ENCODE data around the gene FER.
"Not testable (repeated sequence)": the region's sequence is repeated elsewhere in the genome, so short reads cannot be mapped to it uniquely, and the experiment has no call there.

FER gene

DNA sequence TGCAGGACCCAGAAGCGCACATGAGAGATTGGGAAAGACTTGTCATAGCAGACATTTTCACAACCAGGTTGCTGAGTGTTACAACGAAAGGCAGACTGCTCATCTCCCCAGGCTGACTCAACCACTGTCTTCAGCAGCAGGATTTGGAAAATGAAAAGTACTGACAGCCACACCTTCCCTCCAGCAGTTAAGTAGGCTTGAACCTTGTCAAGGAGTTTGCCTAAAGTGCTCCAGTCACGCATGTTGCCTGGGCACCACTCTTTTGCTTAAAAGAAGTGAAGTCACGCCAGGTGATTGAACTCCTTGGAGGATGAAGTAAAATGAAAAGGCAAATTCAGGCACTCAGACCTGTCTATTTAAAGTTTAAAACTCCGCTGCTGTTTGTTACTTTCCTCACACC is 304.5 kb downstream of the FER start:
- DNase-seq: not testable (repeated sequence)

DNA sequence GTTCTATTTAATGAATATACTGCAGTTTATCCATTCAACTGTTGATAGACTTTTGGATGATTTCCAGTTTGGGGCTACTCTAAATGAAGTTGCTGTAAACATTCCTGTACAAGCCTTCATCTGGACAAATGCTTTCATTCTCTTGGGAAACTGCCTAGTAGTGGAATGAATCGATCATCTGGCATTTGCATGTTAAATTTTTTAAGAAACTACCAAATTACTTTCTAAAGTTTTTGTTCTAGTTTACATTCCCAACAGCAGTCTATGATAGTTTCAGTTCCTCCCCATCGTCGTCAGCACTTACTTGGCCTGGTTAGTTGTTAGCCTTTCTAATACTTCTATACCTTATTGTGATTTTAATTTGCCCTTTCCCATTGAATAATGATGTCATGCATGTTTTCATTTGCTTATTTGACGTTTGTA is 306.3 kb downstream of the FER start:
- DNase-seq: no peak

DNA sequence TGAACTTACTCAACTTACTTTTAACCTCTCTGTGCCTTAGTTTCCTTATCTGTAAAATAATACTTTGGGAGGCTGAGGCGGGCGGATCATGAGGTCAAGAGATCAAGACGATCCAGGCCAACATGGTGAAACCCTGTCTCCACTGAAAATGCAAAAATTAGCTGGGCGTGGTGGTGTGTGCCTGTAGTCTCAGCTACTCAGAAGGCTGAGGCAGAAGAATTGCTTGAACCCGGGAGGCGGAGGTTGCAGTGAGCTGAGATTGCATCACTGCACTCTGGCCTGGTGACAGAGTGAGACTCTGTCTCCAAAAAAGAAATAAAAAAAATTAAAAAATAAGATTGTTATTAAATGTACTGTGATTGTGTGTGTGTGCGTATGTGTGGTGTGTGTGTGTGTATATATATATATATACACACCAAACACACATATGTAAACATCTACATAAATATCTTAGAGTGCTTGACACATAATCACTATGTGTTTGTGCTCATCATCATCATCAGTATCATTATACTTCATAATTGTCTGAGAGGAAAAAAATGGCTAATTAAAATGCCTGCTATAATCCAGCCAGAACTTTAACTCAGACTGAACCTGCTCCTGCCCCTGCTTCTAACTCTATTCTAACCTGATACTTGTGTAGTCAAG is 312.8 kb downstream of the FER start:
- DNase-seq: no peak

- DNase-seq: no peak
Measured at GRCh38 chr5:109062664-109063063, 315.0 kb downstream of the FER start.

DNA sequence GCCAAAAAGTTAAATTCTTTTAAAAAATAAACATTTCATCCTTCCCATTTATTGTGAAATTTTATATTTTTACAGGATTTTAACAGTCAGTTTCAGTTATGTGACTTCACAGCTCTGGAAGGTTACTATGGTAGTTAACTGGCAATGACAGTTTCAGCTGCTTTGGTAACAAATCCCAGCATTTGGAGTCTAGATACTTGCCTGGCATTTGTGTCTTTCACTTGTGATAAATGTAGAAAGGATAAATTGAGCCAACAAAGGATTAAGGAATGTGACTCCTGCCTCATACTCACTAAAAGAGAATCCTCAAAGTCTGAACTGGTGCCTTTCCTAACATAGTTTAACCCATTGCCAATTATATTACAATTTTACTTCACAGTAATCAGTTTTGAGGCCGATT is 315.5 kb downstream of the FER start:
- DNase-seq: no peak

DNA sequence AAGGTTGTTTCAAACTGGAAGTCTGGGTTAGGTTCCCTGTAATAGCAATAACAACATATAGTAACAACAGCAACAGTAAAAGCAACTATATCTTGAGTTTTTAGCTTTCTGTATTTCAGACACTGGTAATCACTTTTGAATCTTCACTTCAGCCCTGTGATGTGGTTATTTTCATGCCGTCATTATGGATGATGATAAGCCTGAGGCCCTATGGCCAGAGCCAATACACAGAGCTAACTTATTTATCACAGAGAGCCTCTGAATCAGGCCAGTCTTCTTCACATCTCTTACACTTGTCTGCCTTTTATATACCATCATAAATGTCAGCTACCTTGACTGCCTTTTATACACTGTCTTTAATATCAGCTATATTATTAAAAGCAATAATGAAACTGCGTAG is 329.0 kb downstream of the FER start:
- no peak for DNase-seq

DNA sequence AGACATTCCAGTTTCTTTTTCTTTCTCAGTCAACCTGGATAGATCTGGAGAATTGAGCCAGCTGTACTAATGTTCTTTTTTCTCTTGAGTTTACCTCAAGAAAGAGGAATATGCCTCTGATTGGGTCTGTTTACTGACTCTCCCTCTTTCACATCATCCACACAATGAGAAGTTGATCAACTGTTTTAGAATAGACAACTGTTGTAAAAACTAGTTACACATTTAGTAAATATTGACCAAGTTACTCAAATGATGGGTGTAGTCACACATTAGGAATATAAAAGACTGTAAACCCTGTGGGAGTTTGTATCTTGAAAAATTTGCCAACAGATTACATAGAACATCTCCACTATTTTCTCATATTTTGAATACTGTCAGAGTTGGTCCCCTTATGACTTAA is 330.8 kb downstream of the FER start:
- DNase-seq: no peak

GRCh38 chr5:109080481-109080880 is 332.8 kb downstream of the FER start:
- no peak for DNase-seq

DNA sequence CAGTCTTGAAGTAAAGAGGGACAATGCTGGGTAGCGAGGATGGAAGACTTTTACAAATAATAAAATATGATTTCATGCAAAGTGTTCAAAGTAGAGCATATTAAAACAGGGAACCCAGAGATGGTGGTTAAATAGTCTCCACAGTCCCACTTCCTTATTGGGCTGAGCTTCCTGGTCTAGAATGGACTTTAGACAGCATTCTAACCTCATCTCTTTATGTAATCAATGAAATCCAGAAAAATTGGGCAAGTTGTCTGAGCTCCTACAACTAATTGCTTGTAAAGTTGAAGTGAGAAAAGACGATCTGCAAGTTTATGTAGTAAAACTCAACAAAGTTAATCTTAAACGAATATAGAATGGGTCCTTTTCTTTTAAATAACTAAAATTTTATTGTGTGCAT is 333.2 kb downstream of the FER start:
- no peak for DNase-seq

- no peak for DNase-seq
Measured at GRCh38 chr5:109083937-109084336, 336.2 kb downstream of the FER start.

DNA sequence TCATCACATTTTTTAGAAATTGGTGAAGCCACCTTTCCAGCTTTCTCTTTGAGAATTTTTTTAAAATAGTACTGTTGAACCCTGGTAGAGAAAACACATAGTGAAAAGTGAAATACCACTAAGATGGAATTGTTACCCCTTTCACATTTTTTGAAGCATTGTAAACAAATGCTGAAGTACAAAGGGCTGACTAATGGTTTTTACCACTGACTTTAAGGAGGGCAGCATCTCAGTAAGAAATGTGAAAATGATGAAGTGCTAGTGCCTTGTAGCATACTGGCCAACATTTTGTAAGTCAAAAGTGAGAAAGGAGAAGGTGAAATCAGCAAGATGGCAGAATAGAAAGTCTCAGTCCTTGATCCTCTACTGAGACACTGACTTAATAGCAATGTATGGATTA is 341.5 kb downstream of the FER start:
- no peak for DNase-seq

DNA sequence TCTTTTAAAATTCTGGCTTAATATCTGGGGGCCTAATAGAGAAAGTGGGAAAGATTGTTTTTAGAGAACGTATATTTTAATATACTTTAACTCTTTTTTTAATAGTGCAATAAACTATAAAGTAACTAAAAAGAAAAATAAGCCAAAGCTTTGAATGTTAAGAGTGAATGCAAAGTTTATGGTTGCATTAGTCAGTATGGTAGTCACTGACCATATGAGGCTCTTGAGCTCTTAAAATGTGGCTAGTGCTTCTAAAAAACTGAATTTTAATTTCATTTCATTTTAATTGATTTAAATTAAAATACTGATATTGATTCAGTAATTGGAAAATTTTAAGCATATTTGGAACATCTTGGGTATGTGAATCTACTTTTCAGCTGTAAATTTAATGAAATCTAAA is 351.4 kb downstream of the FER start:
- DNase-seq: no peak

GRCh38 chr5:109100971-109101370 is 353.3 kb downstream of the FER start:
- DNase-seq: no peak

- no peak for DNase-seq
Measured at GRCh38 chr5:109102096-109102690, 354.5 kb downstream of the FER start.

- no peak for DNase-seq
Measured at GRCh38 chr5:109105631-109106267, 358.1 kb downstream of the FER start.

- no peak for DNase-seq
Measured at GRCh38 chr5:109111680-109112079, 364.0 kb downstream of the FER start.

- no peak for DNase-seq
Measured at GRCh38 chr5:109113608-109114007, 365.9 kb downstream of the FER start.

DNA sequence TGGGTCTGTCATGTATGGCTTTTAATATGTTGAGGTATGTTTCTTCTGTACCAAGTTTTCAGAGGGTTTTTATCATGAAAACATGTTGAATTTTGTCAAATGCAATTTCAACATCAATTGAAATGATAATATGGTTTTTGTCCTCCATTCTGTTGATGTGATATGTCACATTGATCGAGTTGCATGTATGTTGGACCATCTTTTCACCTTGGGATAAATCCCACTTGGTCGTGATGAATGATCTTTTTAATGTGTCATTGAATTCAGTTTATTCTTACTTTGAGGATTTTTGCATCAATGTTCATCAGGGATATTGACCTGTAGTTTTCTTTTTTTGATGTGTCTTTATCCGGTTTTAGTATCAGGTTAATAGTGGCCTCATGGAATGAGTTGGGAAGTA is 373.5 kb downstream of the FER start:
- no peak for DNase-seq

- DNase-seq: no peak
Measured at GRCh38 chr5:109125755-109126429, 378.2 kb downstream of the FER start.

DNA sequence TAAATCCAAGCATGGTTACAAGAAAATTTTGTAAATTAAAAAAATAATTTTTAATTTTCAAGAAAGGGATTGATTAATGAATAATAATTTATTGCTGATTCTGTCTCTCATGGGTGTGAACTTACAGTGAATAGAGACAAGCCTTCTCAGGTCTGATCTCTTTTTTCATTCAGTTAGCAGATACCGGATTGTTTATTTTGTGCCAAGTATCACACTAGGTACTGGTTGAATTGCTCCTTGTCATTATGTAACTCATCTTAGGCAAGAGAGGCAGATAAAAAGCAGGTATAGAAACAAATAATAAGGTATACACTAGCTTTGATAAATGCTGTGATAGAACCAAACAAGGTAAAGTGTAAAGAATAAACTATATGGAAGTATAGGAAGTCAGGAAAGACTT is 378.8 kb downstream of the FER start:
- no peak for DNase-seq

DNA sequence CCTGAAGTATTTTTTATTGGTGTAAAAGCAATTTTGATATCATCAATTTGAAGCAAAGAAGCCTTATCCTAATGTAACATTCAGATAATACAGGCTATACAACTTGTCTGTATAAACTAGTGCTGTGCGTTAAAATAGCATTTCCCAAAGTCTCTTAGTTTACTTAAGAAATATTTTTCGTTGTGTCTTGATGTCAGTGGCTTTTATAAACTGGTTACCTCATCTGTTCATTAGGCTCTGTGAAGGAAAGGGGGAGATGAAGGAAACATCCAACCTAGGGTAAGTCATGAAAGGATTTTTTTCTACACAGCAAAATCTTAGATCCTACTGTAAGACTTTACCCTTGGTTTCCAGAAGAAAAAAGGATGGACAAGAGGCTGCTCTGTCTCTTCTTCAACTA is 389.2 kb downstream of the FER start:
- no peak for DNase-seq

DNA sequence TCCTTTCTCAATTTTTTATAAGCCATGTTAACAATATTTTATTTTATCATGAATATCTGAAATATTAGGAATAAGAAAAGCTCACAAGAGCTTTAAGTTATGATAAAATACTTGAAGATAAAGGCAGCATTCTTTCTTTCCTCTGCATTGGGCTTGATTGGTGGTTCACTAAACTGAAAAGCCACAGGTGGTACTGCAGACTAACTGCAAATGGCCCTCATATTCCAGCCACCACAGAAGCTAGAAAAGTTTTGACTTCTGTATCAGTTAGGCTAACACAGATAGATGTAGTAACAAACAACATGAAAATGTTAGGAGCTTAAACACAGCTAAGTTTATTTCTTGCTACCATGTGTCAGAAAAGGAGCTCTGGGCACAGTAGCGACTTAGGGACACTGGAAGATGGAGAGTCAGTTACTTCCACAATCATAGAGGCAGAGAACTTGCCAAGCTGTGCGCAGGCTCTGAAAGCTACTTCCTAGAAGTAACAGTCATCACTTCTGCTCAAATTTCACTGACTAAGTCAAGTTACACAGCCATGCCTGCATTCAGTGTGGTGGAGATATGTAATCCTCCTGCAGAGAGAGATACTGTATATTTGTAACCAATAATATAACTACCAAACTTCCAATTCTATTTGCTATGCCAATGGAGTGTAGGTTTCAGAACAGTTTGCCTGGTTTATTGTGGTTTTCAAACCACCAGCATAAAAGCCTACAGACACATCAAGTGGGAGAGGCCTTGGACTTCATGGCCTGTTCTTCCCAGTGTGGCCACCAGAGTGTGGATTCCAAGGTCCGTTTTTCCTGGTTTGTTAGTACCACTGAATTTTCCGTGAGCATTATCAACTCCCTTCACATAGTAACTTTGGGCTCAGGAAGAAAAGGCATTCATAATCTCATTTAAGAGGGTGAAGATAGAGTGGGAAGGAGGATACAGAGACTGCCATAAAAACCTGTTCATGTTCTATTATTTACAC is 393.8 kb downstream of the FER start:
- DNase-seq: no peak

DNA sequence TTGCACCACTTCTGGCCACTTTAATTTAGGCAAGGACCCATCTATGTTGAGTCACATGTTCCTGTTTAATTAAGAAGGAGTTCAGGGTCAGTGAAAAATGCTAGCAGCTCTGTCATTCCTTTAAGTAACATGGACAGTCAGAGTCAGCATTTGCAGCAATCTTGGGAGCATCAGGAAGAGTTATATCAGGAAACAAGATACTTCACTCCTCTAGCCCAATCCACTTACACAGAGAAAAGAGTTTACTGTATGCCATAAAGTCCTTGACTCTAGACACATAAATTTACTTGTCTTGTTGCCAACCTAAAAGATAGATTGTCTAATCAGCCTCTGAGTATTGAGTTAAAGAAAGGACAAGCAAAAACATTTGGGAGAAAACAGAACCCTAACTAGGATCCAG is 395.3 kb downstream of the FER start:
- no peak for DNase-seq
